HG03280 (cell line): ENCODE data around the gene VAMP1.
"Not testable (repeated sequence)": the region's sequence is repeated elsewhere in the genome, so short reads cannot be mapped to it uniquely, and the experiment has no call there.

Source experiments
- ATAC-seq: cut with Tn5 transposase; IDR thresholded peaks from one replicate; pipeline ENCODE4 v1.9.1; 2021; ENCODE audit warnings: mild to moderate bottlenecking, moderate library complexity; ENCODE audit not compliant: unreplicated experiment

Gene VAMP1

GRCh38 chr12:6470375-6471163 lies at the start of gene VAMP1:
Gene VAMP1, minus strand, starts transcription at chr12:6470677. Its CDS starts 146 bp downstream, at chr12:6470531.
- ATAC-seq, result peak; percentile 86

GRCh38 chr12:6520186-6520585 lies 49.7 kb upstream of the VAMP1 start:
- no peak for ATAC-seq

- no peak for ATAC-seq
Observed at GRCh38 chr12:6508087-6508486, 37.6 kb upstream of the VAMP1 start.

- no peak for ATAC-seq
Observed at GRCh38 chr12:6507102-6507998, 36.9 kb upstream of the VAMP1 start.

GRCh38 chr12:6500466-6500865 lies 30.0 kb upstream of the VAMP1 start:
- no peak for ATAC-seq

- not testable (repeated sequence) for ATAC-seq
Observed at GRCh38 chr12:6497291-6497690, 26.8 kb upstream of the VAMP1 start.

- ATAC-seq, result no peak
Observed at GRCh38 chr12:6494968-6495367, 24.5 kb upstream of the VAMP1 start.

GRCh38 chr12:6494258-6494743 lies 23.8 kb upstream of the VAMP1 start:
- no peak for ATAC-seq

GRCh38 chr12:6493497-6494257 lies 23.2 kb upstream of the VAMP1 start, which contains the start of gene NCAPD2:
Gene NCAPD2, plus strand, starts transcription at chr12:6494102. Its CDS starts 997 bp downstream, at chr12:6495099.
- ATAC-seq, result peak; percentile 86

- peak; percentile 70 for ATAC-seq
Observed at GRCh38 chr12:6492838-6493496, 22.5 kb upstream of the VAMP1 start, which contains the start of gene MRPL51. Gene MRPL51, minus strand, starts transcription at chr12:6493262. Its CDS starts 126 bp downstream, at chr12:6493136.

GRCh38 chr12:6490673-6491072 lies 20.2 kb upstream of the VAMP1 start:
- ATAC-seq, result not testable (repeated sequence)

- ATAC-seq, result no peak
Observed at GRCh38 chr12:6489449-6489848, 19.0 kb upstream of the VAMP1 start.

GRCh38 chr12:6488240-6488639 lies 17.8 kb upstream of the VAMP1 start:
- ATAC-seq, result no peak

- no peak for ATAC-seq
Observed at GRCh38 chr12:6478416-6478815, 7.9 kb upstream of the VAMP1 start.

GRCh38 chr12:6477601-6478377 lies 7.3 kb upstream of the VAMP1 start:
- not testable (repeated sequence) for ATAC-seq

GRCh38 chr12:6476489-6476888 lies 6.0 kb upstream of the VAMP1 start:
- no peak for ATAC-seq

- not testable (repeated sequence) for ATAC-seq
Observed at GRCh38 chr12:6475233-6475975, 4.9 kb upstream of the VAMP1 start.

GRCh38 chr12:6472491-6472890 lies 2.0 kb upstream of the VAMP1 start:
- ATAC-seq, result no peak

- ATAC-seq, result no peak
Observed at GRCh38 chr12:6471989-6472360, 1.5 kb upstream of the VAMP1 start.
